Nephron (organoid): ENCODE data around the gene PNLDC1.
A peak's percentile ranks its signal among the peaks of the same experiment; 100 is the strongest.
"Not testable (repeated sequence)": the region's sequence is repeated elsewhere in the genome, so short reads cannot be mapped to it uniquely, and the experiment has no call there.

Experiments
- H3K27ac Mint-ChIP-seq, 3 experiments: 2 replicates each; pipeline ENCODE4 v1.8.0; 2020; ENCODE audit warnings: mixed read lengths in 3 of 3, mild to moderate bottlenecking in 2 of 3, moderate library complexity in 1 of 3
- H3K27me3 Mint-ChIP-seq: 2 replicates; pipeline ENCODE4 v1.8.0; 2021; ENCODE audit warnings: low read depth, mild to moderate bottlenecking, moderate library complexity, mixed read lengths
- H3K36me3 Mint-ChIP-seq: 2 replicates; pipeline ENCODE4 v1.8.0; 2020; ENCODE audit warnings: low read depth, mixed read lengths
- H3K4me1 Mint-ChIP-seq: 2 replicates; pipeline ENCODE4 v1.8.0; 2020; ENCODE audit warnings: mixed read lengths
- H3K4me3 Mint-ChIP-seq, 3 experiments: 2 replicates each; pipeline ENCODE4 v1.8.0; 2020; ENCODE audit warnings: mild to moderate bottlenecking in 3 of 3, mixed read lengths in 3 of 3, moderate library complexity in 2 of 3
- H3K9me3 Mint-ChIP-seq: 2 replicates; pipeline ENCODE4 v1.8.0; 2020; ENCODE audit warnings: mixed read lengths
- CTCF ChIP-seq, 3 experiments: fragments of 200-600 bp; sonication (generic); IDR thresholded peaks; one replicate each; pipeline ENCODE4 v1.5.0; 2021; ENCODE audit warnings: antibody characterized with exemption in 3 of 3; ENCODE audit not compliant: unreplicated experiment in 3 of 3

PNLDC1 gene

GRCh38 chr6:159789377-159790148 is 10.5 kb upstream of the PNLDC1 start, which contains the start of gene TCP1:
Gene TCP1, minus strand, starts transcription at chr6:159789602. Its CDS starts 134 bp downstream, at chr6:159789468.
- H3K4me1 Mint-ChIP-seq, result peaks cover 46% of the 10 kb centered on the region
- H3K27me3 Mint-ChIP-seq, result no peaks in the 10 kb centered on the region
- H3K4me3 Mint-ChIP-seq, result peak within 1 kb of the TSS; percentile 96 to 98 (median 97)
- H3K9me3 Mint-ChIP-seq, result no peaks in the 10 kb centered on the region
- peak within 1 kb of the TSS; percentile 97 to 99 (median 99) for H3K27ac Mint-ChIP-seq
- peaks cover 56% of the 10 kb centered on the region for H3K36me3 Mint-ChIP-seq
- no peak for TF ChIP-seq CTCF (IDR thresholded peaks at IDR 0.05; ENCODE audit: unreplicated experiment in 3 of 3)

GRCh38 chr6:159790149-159790955 is 9.7 kb upstream of the PNLDC1 start, which contains the start of gene MRPL18:
Gene MRPL18, plus strand, starts transcription at chr6:159790467. Its CDS starts 121 bp downstream, at chr6:159790588.
- Mint-ChIP-seq H3K9me3 (no peaks in the 10 kb centered on the region), H3K27me3 (no peaks in the 10 kb centered on the region), H3K36me3 (peaks cover 51% of the 10 kb centered on the region), H3K27ac (peak within 1 kb of the TSS; percentile 97 to 99 (median 99)), H3K4me1 (peaks cover 46% of the 10 kb centered on the region), H3K4me3 (peak within 1 kb of the TSS; percentile 96 to 98 (median 97))
- no peak for TF ChIP-seq CTCF (IDR thresholded peaks at IDR 0.05; ENCODE audit: unreplicated experiment in 3 of 3)

GRCh38 chr6:159790956-159791598 is 9.0 kb upstream of the PNLDC1 start:
- H3K9me3 Mint-ChIP-seq, result no peaks in the 10 kb centered on the region
- H3K36me3 Mint-ChIP-seq, result peaks cover 45% of the 10 kb centered on the region
- H3K4me1 Mint-ChIP-seq, result peaks cover 44% of the 10 kb centered on the region
- peak overlapping the region; percentile 96 to 98 (median 97) for H3K4me3 Mint-ChIP-seq
- H3K27me3 Mint-ChIP-seq, result no peaks in the 10 kb centered on the region
- no peak for TF ChIP-seq CTCF (IDR thresholded peaks at IDR 0.05; ENCODE audit: unreplicated experiment in 3 of 3)
- H3K27ac Mint-ChIP-seq, result peak overlapping the region; percentile 20 to 99 (median 97)

- not testable (repeated sequence) for H3K4me3 Mint-ChIP-seq, H3K27ac Mint-ChIP-seq, H3K9me3 Mint-ChIP-seq, H3K27me3 Mint-ChIP-seq
- Mint-ChIP-seq H3K36me3 (peaks cover 51% of the 10 kb centered on the region), H3K4me1 (peaks cover 24% of the 10 kb centered on the region)
Observed at GRCh38 chr6:159794976-159795375, 5.1 kb upstream of the PNLDC1 start.

- no peak for TF ChIP-seq CTCF (IDR thresholded peaks at IDR 0.05; ENCODE audit: unreplicated experiment in 3 of 3)
- peaks cover 38% of the 10 kb centered on the region for H3K36me3 Mint-ChIP-seq
- peaks cover 2% of the 10 kb centered on the region for H3K4me1 Mint-ChIP-seq
Observed at GRCh38 chr6:159797554-159797953, 2.5 kb upstream of the PNLDC1 start.

GRCh38 chr6:159801935-159802334 is 1.9 kb downstream of the PNLDC1 start:
- Mint-ChIP-seq H3K9me3 (no peaks in the 10 kb centered on the region), H3K4me1 (no peaks in the 10 kb centered on the region), H3K27me3 (peaks cover 5% of the 10 kb centered on the region), H3K27ac (no peak overlapping the region), H3K36me3 (peaks cover 25% of the 10 kb centered on the region), H3K4me3 (no peak overlapping the region)
- no peak for TF ChIP-seq CTCF (IDR thresholded peaks at IDR 0.05; ENCODE audit: unreplicated experiment in 3 of 3)

More at GRCh38 chr6:159797554-159797953, 2.5 kb upstream of the PNLDC1 start:
- H3K27me3 Mint-ChIP-seq, result no peaks in the 10 kb centered on the region
- H3K4me3 Mint-ChIP-seq, result no peak overlapping the region
- H3K9me3 Mint-ChIP-seq, result no peaks in the 10 kb centered on the region
- no peak overlapping the region for H3K27ac Mint-ChIP-seq
